Bronchial epithelial cell (primary cell): ENCODE measurements around the gene TOP3A. TPM values are rescaled to one million over a fixed set of nuclear protein-coding genes. Genes with fewer than 3 reads are reported as not detected.

Experiments used
- DNase-seq: peaks from one replicate; pipeline ENCODE4 v3.0.0-alpha.2; 2010; ENCODE audit warnings: low read depth
- FAIRE-seq: peaks from 2 replicates; lab custom pipeline; 2011; peaks lifted over from hg19 to GRCh38; lab: Jason Lieb, UNC
- H3K27me3 ChIP-seq: 2 replicates; pipeline ENCODE4 v1.5.1; 2011; ENCODE audit warnings: low read length; ENCODE audit not compliant: control insufficient read depth, insufficient read depth
- H3K36me3 ChIP-seq: 2 replicates; pipeline ENCODE4 v1.5.1; 2011; ENCODE audit warnings: low read length; ENCODE audit not compliant: control insufficient read depth, insufficient read depth
- H3K4me3 ChIP-seq: 2 replicates; pipeline ENCODE4 v1.5.1; 2011; ENCODE audit warnings: mild to moderate bottlenecking, low read depth, low read length, control low read depth
- CTCF ChIP-seq: IDR thresholded peaks from 2 replicates; pipeline ENCODE4 v1.5.1; 2011; ENCODE audit warnings: mild to moderate bottlenecking, moderate library complexity, low read length, control low read depth, inconsistent platforms; ENCODE audit not compliant: insufficient read depth, severe bottlenecking
- total RNA-seq: library from RNA; depleted of rRNA; stranded (reverse); fragments of >200 nt; gene quantifications from 2 replicates; pipeline ENCODE4 v1.2.1, GENCODE V29; 2014

The TOP3A gene
- total RNA-seq, 1 donor from 2014 or later = 22.4 TPM

GRCh38 chr17:18247613-18248001 is 67.2 kb downstream of the TOP3A start:
- H3K27me3 ChIP-seq = no peaks in the 10 kb centered on the region
- no peak for TF ChIP-seq CTCF
- H3K4me3 ChIP-seq = no peak overlapping the region
- FAIRE-seq (no peak), DNase-seq (no peak)
- H3K36me3 ChIP-seq = peaks cover 55% of the 10 kb centered on the region

- TF ChIP-seq CTCF = peak; percentile 24
- FAIRE-seq (peak; percentile 62), DNase-seq (peak; percentile 82)
- Histone ChIP-seq H3K27me3 (no peaks in the 10 kb centered on the region), H3K4me3 (peak overlapping the region; percentile 21), H3K36me3 (peaks cover 49% of the 10 kb centered on the region)
Observed at GRCh38 chr17:18246880-18247612, 67.7 kb downstream of the TOP3A start.

- Histone ChIP-seq H3K4me3 (no peak overlapping the region), H3K27me3 (no peaks in the 10 kb centered on the region), H3K36me3 (peaks cover 41% of the 10 kb centered on the region)
- FAIRE-seq = no peak
- no peak for DNase-seq
- TF ChIP-seq CTCF = no peak
Observed at GRCh38 chr17:18246109-18246725, 68.6 kb downstream of the TOP3A start.

GRCh38 chr17:18245038-18245776 is 69.6 kb downstream of the TOP3A start:
- Histone ChIP-seq H3K36me3 (peaks cover 37% of the 10 kb centered on the region), H3K27me3 (no peaks in the 10 kb centered on the region), H3K4me3 (no peak overlapping the region)
- TF ChIP-seq CTCF = no peak
- FAIRE-seq (no peak), DNase-seq (no peak)

GRCh38 chr17:18241229-18241871 is 73.4 kb downstream of the TOP3A start:
- peaks cover 41% of the 10 kb centered on the region for H3K36me3 ChIP-seq
- no peak for DNase-seq
- no peak for FAIRE-seq
- no peak for TF ChIP-seq CTCF
- H3K4me3 ChIP-seq = no peak overlapping the region
- no peaks in the 10 kb centered on the region for H3K27me3 ChIP-seq
